Smooth muscle cell (in vitro differentiated cells): Measurements from ENCODE around the gene PTGIS. TPM values are rescaled to one million over a fixed set of nuclear protein-coding genes. Genes with fewer than 3 reads are reported as not detected.

Source experiments
- DNase-seq: peaks from one replicate; lab custom pipeline; 2025; ENCODE audit not compliant: unreplicated experiment; lab: John Stamatoyannopoulos, UW
- H2AFZ ChIP-seq: fragments of 200-600 bp; sonication (generic); 2 replicates; pipeline ENCODE4 v1.6.0; 2016; ENCODE audit warnings: antibody characterized with exemption, low read depth, mild to moderate bottlenecking
- H3F3A ChIP-seq: fragments of 200-600 bp; sonication (generic); 2 replicates; pipeline ENCODE4 v1.6.0; 2017; ENCODE audit warnings: antibody characterized with exemption, low read depth
- H3K27ac ChIP-seq: fragments of 200-600 bp; sonication (generic); 2 replicates; pipeline ENCODE4 v1.5.1; 2016; ENCODE audit warnings: low read depth, mild to moderate bottlenecking
- H3K27me3 ChIP-seq: fragments of 200-600 bp; sonication (generic); 2 replicates; pipeline ENCODE4 v1.6.1; 2016; ENCODE audit warnings: low read depth, mild to moderate bottlenecking
- H3K36me3 ChIP-seq: fragments of 200-600 bp; sonication (generic); 2 replicates; pipeline ENCODE4 v1.5.1; 2016; ENCODE audit warnings: low read depth
- H3K4me1 ChIP-seq: fragments of 200-600 bp; sonication (generic); 2 replicates; pipeline ENCODE4 v1.5.1; 2016; ENCODE audit warnings: low read depth
- H3K4me2 ChIP-seq: fragments of 200-600 bp; sonication (generic); 2 replicates; pipeline ENCODE4 v1.6.0; 2016; ENCODE audit warnings: mild to moderate bottlenecking
- H3K4me3 ChIP-seq: fragments of 200-600 bp; sonication (generic); 2 replicates; pipeline ENCODE4 v1.5.1; 2016; ENCODE audit warnings: mild to moderate bottlenecking
- H3K79me2 ChIP-seq: fragments of 200-600 bp; sonication (generic); 2 replicates; pipeline ENCODE4 v1.6.0; 2016; ENCODE audit warnings: low read depth, mild to moderate bottlenecking
- H3K9ac ChIP-seq: fragments of 200-600 bp; sonication (generic); 2 replicates; pipeline ENCODE4 v1.6.0; 2016; ENCODE audit warnings: low read depth
- H3K9me3 ChIP-seq: fragments of 200-600 bp; sonication (generic); replicated peaks from 2 replicates; pipeline ENCODE4 v1.5.1; 2016; ENCODE audit warnings: low read depth
- H4K20me1 ChIP-seq: fragments of 200-600 bp; sonication (generic); 2 replicates; pipeline ENCODE4 v1.6.0; 2016; ENCODE audit warnings: low read depth
- WGBS: methylation state at CpG from one replicate; pipeline ENCODE4 v1.1.7; 2016; ENCODE audit warnings: low lambda C conversion rate; 5-methylcytosine and 5-hydroxymethylcytosine counted together
- polyA plus RNA-seq: library from polyadenylated mRNA; unstranded; fragments of >200 nt; fragmentation: Nextera tagmentation; extraction: Ambion mirVana; gene quantifications from 2 replicates; pipeline ENCODE4 v1.2.1, GENCODE V29; 2016
- total RNA-seq: library from RNA; depleted of rRNA; stranded (reverse); fragments of >200 nt; gene quantifications from 2 replicates; pipeline ENCODE4 v1.2.3, GENCODE V29; 2014
- TF ChIP-seq, protein P1 (sequence below): fragments of 200-600 bp; sonication (generic); IDR thresholded peaks from 2 replicates; pipeline ENCODE4 v1.5.1; 2017; ENCODE audit warnings: borderline replicate concordance, mild to moderate bottlenecking, antibody characterized with exemption; ENCODE audit not compliant: insufficient read depth, poor library complexity, severe bottlenecking

PTGIS gene
- total and polyA plus RNA-seq, 2 experiments from 2014 or later: 0.18 to 0.64 TPM

DNA sequence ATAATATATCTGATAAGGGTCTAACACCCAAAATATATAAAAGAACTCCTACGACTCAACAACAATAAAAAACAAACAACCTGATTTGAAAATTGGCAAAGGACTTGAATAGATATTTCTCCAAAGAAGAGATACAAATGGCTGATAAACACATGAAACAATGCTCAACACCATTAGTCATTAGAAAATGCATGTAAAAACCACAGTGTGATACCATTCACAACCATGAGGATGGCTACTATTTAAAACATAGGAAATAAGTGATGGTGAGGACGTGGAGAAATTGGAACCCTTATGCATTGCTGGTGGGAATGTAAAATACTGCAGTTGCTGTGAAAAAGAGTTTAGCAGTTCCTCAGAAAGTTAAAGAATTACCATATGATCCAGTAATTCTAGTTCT, 41.4 kb downstream of the PTGIS start:
- no peaks in the 10 kb centered on the region for H4K20me1 ChIP-seq
- H2AFZ ChIP-seq: no peak overlapping the region
- DNase-seq: no peak
- no peaks in the 10 kb centered on the region for H3K36me3 ChIP-seq
- H3K4me1 ChIP-seq: no peaks in the 10 kb centered on the region
- WGBS: 84% methylated on average over 2 of the region's 2 CpGs
- no peak overlapping the region for H3K9ac ChIP-seq
- no peaks in the 10 kb centered on the region for H3K27me3 ChIP-seq
- H3K9me3 ChIP-seq: no peaks in the 10 kb centered on the region
- H3K27ac ChIP-seq: no peak overlapping the region
- no peak overlapping the region for H3K4me3 ChIP-seq
- no peaks in the 10 kb centered on the region for H3F3A ChIP-seq
- H3K79me2 ChIP-seq: no peaks in the 10 kb centered on the region
- no peak overlapping the region for H3K4me2 ChIP-seq
- TF ChIP-seq, protein P1, sequence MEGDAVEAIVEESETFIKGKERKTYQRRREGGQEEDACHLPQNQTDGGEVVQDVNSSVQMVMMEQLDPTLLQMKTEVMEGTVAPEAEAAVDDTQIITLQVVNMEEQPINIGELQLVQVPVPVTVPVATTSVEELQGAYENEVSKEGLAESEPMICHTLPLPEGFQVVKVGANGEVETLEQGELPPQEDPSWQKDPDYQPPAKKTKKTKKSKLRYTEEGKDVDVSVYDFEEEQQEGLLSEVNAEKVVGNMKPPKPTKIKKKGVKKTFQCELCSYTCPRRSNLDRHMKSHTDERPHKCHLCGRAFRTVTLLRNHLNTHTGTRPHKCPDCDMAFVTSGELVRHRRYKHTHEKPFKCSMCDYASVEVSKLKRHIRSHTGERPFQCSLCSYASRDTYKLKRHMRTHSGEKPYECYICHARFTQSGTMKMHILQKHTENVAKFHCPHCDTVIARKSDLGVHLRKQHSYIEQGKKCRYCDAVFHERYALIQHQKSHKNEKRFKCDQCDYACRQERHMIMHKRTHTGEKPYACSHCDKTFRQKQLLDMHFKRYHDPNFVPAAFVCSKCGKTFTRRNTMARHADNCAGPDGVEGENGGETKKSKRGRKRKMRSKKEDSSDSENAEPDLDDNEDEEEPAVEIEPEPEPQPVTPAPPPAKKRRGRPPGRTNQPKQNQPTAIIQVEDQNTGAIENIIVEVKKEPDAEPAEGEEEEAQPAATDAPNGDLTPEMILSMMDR: no peak

DNA sequence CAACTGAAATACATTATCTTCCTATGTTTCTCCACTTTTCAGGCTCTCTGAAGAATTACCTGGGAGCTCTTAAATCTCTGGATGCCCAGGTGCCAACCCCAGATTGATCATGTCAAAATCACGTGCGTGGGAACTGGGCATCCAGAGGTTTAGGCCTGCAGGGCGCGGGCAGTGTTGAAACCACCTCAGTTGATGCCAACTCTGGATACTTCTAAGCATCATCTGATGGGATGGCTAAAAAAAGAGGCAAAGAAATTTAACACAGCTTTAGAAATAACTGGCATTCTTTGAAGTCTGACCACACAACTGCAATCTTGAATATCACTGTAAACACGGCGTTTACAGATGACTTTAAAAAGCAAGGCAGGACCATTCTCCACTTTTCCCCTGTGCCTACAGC, 41.9 kb downstream of the PTGIS start:
- H3K4me3 ChIP-seq: no peak overlapping the region
- H3K9ac ChIP-seq: no peak overlapping the region
- WGBS: 93% methylated on average over 6 of the region's 6 CpGs
- H3K27ac ChIP-seq: no peak overlapping the region
- H3K4me1 ChIP-seq: no peaks in the 10 kb centered on the region
- no peaks in the 10 kb centered on the region for H3K79me2 ChIP-seq
- no peak overlapping the region for H2AFZ ChIP-seq
- no peaks in the 10 kb centered on the region for H4K20me1 ChIP-seq
- no peak overlapping the region for H3K4me2 ChIP-seq
- no peaks in the 10 kb centered on the region for H3K9me3 ChIP-seq
- H3K36me3 ChIP-seq: no peaks in the 10 kb centered on the region
- TF ChIP-seq, protein P1: no peak
- DNase-seq: no peak
- no peaks in the 10 kb centered on the region for H3K27me3 ChIP-seq
- H3F3A ChIP-seq: no peaks in the 10 kb centered on the region

GRCh38 chr20:49523767-49524360, 44.1 kb downstream of the PTGIS start:
- Histone ChIP-seq H2AFZ (no peak overlapping the region), H3K9me3 (no peaks in the 10 kb centered on the region), H3K4me2 (no peak overlapping the region), H3K79me2 (no peaks in the 10 kb centered on the region), H4K20me1 (no peaks in the 10 kb centered on the region), H3K4me1 (no peaks in the 10 kb centered on the region), H3K36me3 (no peaks in the 10 kb centered on the region), H3K27ac (no peak overlapping the region), H3K27me3 (no peaks in the 10 kb centered on the region), H3K4me3 (no peak overlapping the region), H3K9ac (no peak overlapping the region), H3F3A (no peaks in the 10 kb centered on the region)
- TF ChIP-seq, protein P1: no peak
- DNase-seq: no peak
- 95% methylated on average over 8 of the region's 8 CpGs for WGBS

- no peaks in the 10 kb centered on the region for H3K4me1 ChIP-seq
- H3K4me2 ChIP-seq: no peak overlapping the region
- WGBS: 90% methylated on average over 4 of the region's 4 CpGs
- no peaks in the 10 kb centered on the region for H3K79me2 ChIP-seq
- no peaks in the 10 kb centered on the region for H4K20me1 ChIP-seq
- H3K9ac ChIP-seq: no peak overlapping the region
- H3K9me3 ChIP-seq: no peaks in the 10 kb centered on the region
- no peak overlapping the region for H3K27ac ChIP-seq
- H3F3A ChIP-seq: no peaks in the 10 kb centered on the region
- no peak for DNase-seq
- H3K36me3 ChIP-seq: no peaks in the 10 kb centered on the region
- no peak overlapping the region for H2AFZ ChIP-seq
- H3K4me3 ChIP-seq: no peak overlapping the region
- TF ChIP-seq, protein P1: no peak
- no peaks in the 10 kb centered on the region for H3K27me3 ChIP-seq
Observed at GRCh38 chr20:49521356-49521755, 46.6 kb downstream of the PTGIS start.
